Measurements from ENCODE around the gene SCML2.

DNA sequence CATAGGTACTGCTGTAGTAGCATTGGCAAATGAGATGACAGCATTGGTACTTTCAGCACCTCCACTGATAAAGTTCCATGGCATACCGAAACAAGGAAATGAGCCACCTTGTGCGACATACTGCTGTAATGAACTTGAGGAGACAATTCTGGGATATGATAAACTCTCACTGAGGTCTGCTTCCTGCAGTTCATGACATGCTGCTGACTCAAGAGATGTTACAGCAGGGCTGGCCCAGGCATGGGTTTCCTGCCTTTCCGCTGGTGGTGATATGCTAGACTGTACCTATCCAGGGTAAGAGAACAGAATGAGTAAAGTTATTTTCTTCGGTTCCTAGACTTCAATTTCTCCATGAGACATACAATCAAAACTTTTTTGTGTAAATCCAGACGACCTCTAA, 150.9 kb downstream of the SCML2 start:
- TF ChIP-seq CTCF (IDR thresholded peaks at IDR 0.05) (no peak), POLR2A (IDR thresholded peaks at IDR 0.05) (no peak)
